RKO (cell line): Measurements from ENCODE around the gene CCDC6.
"Not testable (repeated sequence)": the region's sequence is repeated elsewhere in the genome, so short reads cannot be mapped to it uniquely, and the experiment has no call there.

Experiments
- DNase-seq: peaks from one replicate; pipeline ENCODE4 v3.0.0-alpha.2; 2016; ENCODE audit warnings: low spot score

Gene CCDC6

DNA sequence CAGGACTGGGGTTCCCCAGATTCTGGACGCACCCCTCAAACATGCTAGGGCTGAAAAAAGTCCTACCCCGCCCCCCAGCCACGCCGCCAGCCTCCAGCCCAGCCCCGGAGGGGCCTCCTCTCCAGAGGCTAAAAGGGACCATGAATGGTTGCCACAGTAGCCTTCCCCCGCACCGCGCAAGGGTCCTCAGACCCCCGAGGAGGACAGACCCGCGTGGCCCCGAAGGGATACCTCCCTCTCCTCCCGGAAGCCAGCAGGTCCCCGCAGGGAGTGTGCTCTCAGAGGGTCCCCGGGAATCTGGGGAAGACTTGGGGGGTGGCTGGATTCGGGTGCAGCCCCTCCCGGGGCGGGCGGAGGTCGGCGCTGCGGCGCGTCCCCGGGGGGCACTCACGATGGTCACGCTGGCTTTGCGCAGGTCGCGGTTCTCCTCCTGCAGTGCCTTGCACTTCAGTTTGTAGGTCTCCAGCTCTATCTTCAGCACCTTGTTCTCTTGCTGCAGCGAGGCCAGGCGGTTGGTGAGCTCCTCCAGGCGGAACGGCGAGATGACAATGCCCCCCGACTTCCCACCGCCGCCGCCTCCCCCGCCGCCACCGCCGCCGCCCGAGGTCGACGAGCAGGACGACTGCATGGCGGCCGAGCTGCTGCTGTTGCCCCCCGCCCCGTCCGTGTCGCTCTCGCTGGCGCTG is 482 bp downstream of the CCDC6 start:
- DNase-seq: no peak

DNA sequence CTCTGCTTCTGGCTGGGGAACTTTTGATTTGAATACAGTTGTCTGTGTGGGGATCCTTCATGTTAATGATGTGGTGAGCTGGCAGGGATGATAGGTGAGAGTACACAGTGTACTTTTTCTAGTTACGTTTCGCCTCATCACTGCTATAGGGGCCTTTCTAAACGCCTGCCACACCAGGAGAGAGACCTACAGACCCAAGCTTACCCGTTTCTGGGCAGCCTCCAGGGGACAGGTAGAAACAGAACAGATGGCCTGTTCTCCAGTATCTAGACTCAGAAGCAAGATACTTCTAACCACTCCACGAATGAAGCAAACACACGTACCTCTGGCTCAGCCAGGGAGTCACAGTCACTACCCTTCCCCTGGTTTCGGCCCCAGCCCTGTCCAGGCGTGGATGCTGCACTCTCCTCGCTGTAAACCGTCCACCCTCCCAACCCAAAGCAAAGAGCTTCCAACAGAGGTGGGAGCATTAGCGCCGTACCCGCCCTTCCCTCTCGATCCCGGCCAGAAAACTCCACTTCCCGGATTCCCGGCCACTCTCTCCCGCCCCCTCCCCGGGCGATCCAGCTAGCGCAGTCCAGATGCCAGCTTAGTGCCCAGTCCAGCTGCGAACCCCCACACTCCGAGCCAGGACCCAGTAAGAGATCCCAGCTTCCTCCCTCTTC is 1.2 kb downstream of the CCDC6 start:
- peak; percentile 31 for DNase-seq

DNA sequence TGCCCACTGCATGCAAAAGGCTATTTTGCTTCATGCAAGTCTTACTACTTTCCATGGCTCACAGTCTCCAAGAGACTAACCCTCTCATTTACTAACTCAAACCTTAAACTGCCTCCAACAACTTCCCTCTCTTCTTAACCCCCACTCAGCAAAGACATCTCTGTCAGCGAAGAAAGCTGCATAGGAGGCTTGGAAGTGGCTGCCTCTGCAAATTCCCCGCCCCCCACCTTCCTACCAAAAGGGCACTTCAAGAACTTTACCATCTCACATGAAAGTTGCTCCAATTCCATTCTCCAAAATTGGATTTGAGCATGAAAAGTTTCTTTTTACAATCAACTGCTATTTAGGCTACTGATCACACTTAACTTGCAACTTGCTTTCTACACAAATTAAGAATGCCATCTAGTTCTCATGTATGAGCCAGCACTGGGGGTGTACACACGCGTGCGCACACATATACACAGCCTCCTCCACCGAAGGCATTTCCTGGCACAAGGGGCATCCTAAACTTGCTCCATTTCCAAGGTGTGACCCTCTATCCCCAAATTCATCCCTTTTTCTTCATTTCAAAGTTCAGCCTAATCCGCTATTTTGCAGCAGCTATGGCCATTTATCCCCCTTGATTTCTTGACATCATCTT is 1.8 kb downstream of the CCDC6 start:
- DNase-seq: peak; percentile 20

DNA sequence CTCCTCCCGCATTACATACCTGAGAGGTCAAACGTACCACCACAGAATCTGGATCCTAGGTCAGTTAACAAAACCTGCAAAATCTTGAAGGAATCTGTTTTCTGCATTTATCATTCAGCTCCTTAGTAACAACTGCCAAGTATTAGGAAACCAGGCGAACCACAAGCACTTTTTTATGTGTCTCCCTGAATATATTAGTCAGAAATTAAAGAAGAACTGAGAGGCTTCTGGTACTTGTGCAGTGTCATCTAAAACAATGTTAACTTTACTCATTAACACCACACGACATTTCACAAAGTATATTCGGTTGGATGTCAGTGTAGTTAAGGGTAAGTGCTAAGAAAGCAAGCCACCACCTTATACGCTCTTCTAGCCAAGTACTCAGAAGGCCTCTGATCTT is 2.5 kb downstream of the CCDC6 start:
- DNase-seq: no peak

- DNase-seq: no peak
Observed at GRCh38 chr10:59902016-59902415, 4.3 kb downstream of the CCDC6 start.

GRCh38 chr10:59901470-59901869 is 4.9 kb downstream of the CCDC6 start:
- DNase-seq: no peak

GRCh38 chr10:59900048-59900727 is 6.2 kb downstream of the CCDC6 start:
- no peak for DNase-seq

GRCh38 chr10:59898125-59898835 is 8.1 kb downstream of the CCDC6 start:
- DNase-seq: no peak

- DNase-seq: no peak
Observed at GRCh38 chr10:59896191-59896590, 10.2 kb downstream of the CCDC6 start.

DNA sequence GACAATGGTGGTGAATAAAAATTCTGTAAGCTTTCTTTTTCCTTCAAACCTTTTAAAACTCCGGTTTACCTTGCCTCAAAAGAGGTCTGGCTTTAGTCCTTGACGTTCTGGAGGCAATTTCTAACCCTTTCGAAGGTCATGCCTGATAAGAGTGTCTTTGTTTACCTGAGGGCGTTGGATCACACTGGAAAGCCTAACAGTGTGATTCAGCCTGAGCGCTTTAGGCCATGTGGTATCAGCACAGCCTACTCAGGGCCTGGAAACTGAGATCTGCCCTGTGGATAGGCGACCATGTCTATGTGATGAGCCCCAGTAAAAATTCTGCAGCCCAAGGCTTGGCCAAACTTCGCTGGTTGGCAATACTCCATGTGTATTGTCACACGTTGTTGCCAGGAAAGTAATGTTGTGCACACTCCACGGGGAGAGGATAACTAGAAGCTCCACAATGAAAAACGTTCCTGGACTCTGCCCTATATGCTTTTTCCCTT is 10.7 kb downstream of the CCDC6 start:
- no peak for DNase-seq

- no peak for DNase-seq
Observed at GRCh38 chr10:59894114-59894513, 12.2 kb downstream of the CCDC6 start.

- no peak for DNase-seq
Observed at GRCh38 chr10:59892697-59893096, 13.7 kb downstream of the CCDC6 start.

DNA sequence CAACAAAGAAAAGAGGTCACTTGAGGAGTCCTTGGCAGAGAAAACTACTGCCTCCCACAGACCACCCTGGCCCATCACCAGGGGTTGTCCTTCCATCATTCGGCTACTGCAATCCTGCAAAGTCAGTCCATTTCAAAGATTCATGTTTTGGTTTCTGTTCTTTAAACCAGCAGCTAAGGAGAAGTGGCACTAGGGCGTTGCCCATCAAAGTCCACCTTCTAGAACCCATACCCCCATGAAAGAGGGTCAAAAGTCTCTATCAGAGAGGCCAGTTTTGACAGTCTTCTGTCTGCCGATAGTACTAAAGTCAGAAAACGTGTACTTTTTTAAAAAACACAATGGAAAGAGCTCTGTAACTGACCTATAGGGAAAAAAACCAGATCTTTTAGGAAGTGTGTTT is 14.4 kb downstream of the CCDC6 start:
- DNase-seq: no peak

- no peak for DNase-seq
Observed at GRCh38 chr10:59891349-59891748, 15.0 kb downstream of the CCDC6 start.

DNA sequence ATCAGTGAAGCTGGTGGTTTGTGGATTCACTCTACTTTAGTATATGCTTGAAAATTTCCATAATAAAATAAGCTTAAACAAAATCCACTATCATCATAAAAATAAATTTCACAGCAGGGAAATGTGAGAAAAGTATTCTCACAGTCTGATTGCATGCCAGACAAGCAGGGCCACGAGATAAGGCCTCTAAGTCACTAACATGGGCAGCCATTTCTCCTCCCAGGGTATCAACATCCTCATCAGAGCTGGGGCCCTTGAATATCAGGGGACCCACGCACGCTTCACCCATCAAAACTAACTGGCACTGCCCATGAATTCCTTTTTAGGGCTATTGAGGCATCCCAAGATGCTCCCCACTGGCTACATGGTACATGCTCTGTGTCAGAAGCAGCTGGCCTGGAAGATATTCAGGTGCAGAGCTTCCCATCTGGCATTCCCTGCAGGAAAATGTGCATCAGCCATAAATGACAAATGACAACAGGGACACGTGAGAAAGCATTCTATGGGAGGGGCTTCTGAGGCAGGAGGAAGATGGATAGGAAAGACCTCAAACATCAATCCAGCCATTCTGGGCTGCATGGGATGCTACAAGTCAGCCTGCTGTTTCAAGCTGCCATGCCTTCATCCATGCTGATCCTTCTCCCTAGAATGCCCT is 17.4 kb downstream of the CCDC6 start:
- no peak for DNase-seq

- no peak for DNase-seq
Observed at GRCh38 chr10:59887972-59888640, 18.2 kb downstream of the CCDC6 start.

- no peak for DNase-seq
Observed at GRCh38 chr10:59887006-59887405, 19.4 kb downstream of the CCDC6 start.

GRCh38 chr10:59885430-59886134 is 20.8 kb downstream of the CCDC6 start:
- no peak for DNase-seq

DNA sequence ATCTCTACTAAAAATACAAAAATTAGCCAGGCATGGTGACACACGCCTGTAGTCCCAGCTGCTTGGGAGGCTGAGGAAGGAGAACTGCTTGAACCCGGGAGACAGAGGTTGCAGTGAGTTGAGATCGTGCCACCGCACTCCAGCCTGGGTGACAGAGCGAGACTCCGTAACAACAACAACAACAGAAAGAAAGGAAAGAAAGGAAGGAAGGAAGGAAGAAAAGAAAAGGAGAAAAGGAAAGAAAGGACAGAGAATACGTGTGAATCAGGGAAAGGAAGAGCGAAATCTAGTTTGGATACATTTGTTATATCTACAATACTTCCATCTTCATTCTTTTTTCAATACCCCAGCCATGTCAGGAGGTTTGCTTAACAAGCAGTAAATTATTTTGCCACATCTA is 21.5 kb downstream of the CCDC6 start:
- DNase-seq: not testable (repeated sequence)

- DNase-seq: no peak
Observed at GRCh38 chr10:59881640-59882039, 24.7 kb downstream of the CCDC6 start.
